Cardiac muscle cell (in vitro differentiated cells and primary cell): ENCODE data around the gene RFX5. TPM values are rescaled to one million over a fixed set of nuclear protein-coding genes. Genes with fewer than 3 reads are reported as not detected.

Source experiments
- DNase-seq, 2 donors: peaks; one replicate each; pipeline versions ENCODE4 v3.0.0 to v3.0.0-alpha.2; 2010 to 2017; ENCODE audit warnings: low read depth in 1 of 2, low spot score in 1 of 2
- H3K27ac ChIP-seq: fragments of 200-600 bp; sonication (generic); 2 replicates; pipeline ENCODE4 v1.5.1; 2016
- H3K27me3 ChIP-seq: fragments of 200-600 bp; sonication (generic); 2 replicates; pipeline ENCODE4 v1.6.0; 2016; ENCODE audit warnings: control low read depth
- H3K36me3 ChIP-seq: fragments of 200-600 bp; sonication (generic); 2 replicates; pipeline ENCODE4 v1.5.1; 2016; ENCODE audit warnings: control low read depth
- H3K4me1 ChIP-seq: fragments of 200-600 bp; sonication (generic); 2 replicates; pipeline ENCODE4 v1.8.1; 2017; ENCODE audit warnings: low read depth, mild to moderate bottlenecking, mixed run types
- H3K4me3 ChIP-seq: fragments of 200-600 bp; sonication (generic); 2 replicates; pipeline ENCODE4 v1.5.1; 2016; ENCODE audit warnings: mild to moderate bottlenecking
- H3K9me3 ChIP-seq: fragments of 200-600 bp; sonication (generic); 2 replicates; pipeline ENCODE4 v1.5.1; 2017; ENCODE audit warnings: low read depth, mild to moderate bottlenecking, control low read depth
- polyA plus RNA-seq: library from polyadenylated mRNA; unstranded; fragments of >200 nt; fragmentation: Nextera tagmentation; extraction: Ambion mirVana; gene quantifications from 2 replicates; pipeline ENCODE4 v1.2.1, GENCODE V29; 2016
- total RNA-seq: library from RNA; depleted of rRNA; stranded (reverse); fragments of >200 nt; gene quantifications from 2 replicates; pipeline ENCODE4 v1.2.3, GENCODE V29; 2016
- TF ChIP-seq, protein P1 (sequence below): IDR thresholded peaks from 2 replicates; pipeline ENCODE4 v1.5.1; 2012; ENCODE audit warnings: low read depth, mild to moderate bottlenecking, low read length

Gene RFX5
- total and polyA plus RNA-seq, 2 experiments from 2014 or later, result 52.4 to 87.2 TPM

GRCh38 chr1:151347523-151348246 is 633 bp upstream of the RFX5 start:
- peaks cover 9% of the 10 kb centered on the region for H3K4me1 ChIP-seq
- H3K4me3 ChIP-seq, result peak overlapping the region; percentile 7
- no peaks in the 10 kb centered on the region for H3K27me3 ChIP-seq
- H3K36me3 ChIP-seq, result peaks cover 11% of the 10 kb centered on the region
- H3K27ac ChIP-seq, result no peak overlapping the region
- DNase-seq, result no peak
- TF ChIP-seq, protein P1, sequence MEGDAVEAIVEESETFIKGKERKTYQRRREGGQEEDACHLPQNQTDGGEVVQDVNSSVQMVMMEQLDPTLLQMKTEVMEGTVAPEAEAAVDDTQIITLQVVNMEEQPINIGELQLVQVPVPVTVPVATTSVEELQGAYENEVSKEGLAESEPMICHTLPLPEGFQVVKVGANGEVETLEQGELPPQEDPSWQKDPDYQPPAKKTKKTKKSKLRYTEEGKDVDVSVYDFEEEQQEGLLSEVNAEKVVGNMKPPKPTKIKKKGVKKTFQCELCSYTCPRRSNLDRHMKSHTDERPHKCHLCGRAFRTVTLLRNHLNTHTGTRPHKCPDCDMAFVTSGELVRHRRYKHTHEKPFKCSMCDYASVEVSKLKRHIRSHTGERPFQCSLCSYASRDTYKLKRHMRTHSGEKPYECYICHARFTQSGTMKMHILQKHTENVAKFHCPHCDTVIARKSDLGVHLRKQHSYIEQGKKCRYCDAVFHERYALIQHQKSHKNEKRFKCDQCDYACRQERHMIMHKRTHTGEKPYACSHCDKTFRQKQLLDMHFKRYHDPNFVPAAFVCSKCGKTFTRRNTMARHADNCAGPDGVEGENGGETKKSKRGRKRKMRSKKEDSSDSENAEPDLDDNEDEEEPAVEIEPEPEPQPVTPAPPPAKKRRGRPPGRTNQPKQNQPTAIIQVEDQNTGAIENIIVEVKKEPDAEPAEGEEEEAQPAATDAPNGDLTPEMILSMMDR, result no peak
- H3K9me3 ChIP-seq, result no peaks in the 10 kb centered on the region

- Histone ChIP-seq H3K27me3 (no peaks in the 10 kb centered on the region), H3K27ac (peak overlapping the region; percentile 91), H3K4me1 (peaks cover 9% of the 10 kb centered on the region), H3K9me3 (no peaks in the 10 kb centered on the region), H3K4me3 (peak overlapping the region; percentile 39), H3K36me3 (peaks cover 11% of the 10 kb centered on the region)
- TF ChIP-seq, protein P1, result no peak
- DNase-seq, result no peak
These were observed 827 bp downstream of the RFX5 start for GRCh38 chr1:151346082-151346768.

GRCh38 chr1:151344291-151344690 is 2.8 kb downstream of the RFX5 start:
- H3K4me1 ChIP-seq, result peaks cover 9% of the 10 kb centered on the region
- no peak overlapping the region for H3K27ac ChIP-seq
- TF ChIP-seq, protein P1, result no peak
- H3K4me3 ChIP-seq, result no peak overlapping the region
- H3K9me3 ChIP-seq, result no peaks in the 10 kb centered on the region
- no peak for DNase-seq
- H3K36me3 ChIP-seq, result peaks cover 11% of the 10 kb centered on the region
- H3K27me3 ChIP-seq, result no peaks in the 10 kb centered on the region

- H3K36me3 ChIP-seq, result peaks cover 11% of the 10 kb centered on the region
- DNase-seq, result no peak
- no peak overlapping the region for H3K27ac ChIP-seq
- H3K4me3 ChIP-seq, result no peak overlapping the region
- TF ChIP-seq, protein P1, result no peak
- H3K4me1 ChIP-seq, result peaks cover 9% of the 10 kb centered on the region
- no peaks in the 10 kb centered on the region for H3K27me3 ChIP-seq
- no peaks in the 10 kb centered on the region for H3K9me3 ChIP-seq
These were observed 3.5 kb downstream of the RFX5 start for GRCh38 chr1:151343587-151343986.

GRCh38 chr1:151342569-151342968 is 4.5 kb downstream of the RFX5 start:
- peaks cover 11% of the 10 kb centered on the region for H3K36me3 ChIP-seq

More at GRCh38 chr1:151342569-151342968, 4.5 kb downstream of the RFX5 start:
- Histone ChIP-seq H3K4me1 (peaks cover 9% of the 10 kb centered on the region), H3K27me3 (no peaks in the 10 kb centered on the region), H3K9me3 (no peaks in the 10 kb centered on the region), H3K4me3 (no peak overlapping the region), H3K27ac (no peak overlapping the region)
- TF ChIP-seq, protein P1, result no peak
- DNase-seq, result no peak
